RWPE1 (cell line): ENCODE results near the gene SH2D3C.
A peak's percentile ranks its signal among the peaks of the same experiment; 100 is the strongest.

ENCODE experiments used
- CTCF ChIA-PET: fragments of 350-600 bp; sonication (Branson Sonifier 250); formaldehyde crosslinking; extraction: SDS; loops from one replicate; lab custom pipeline; 2021; lab: Yijun Ruan, JAX
- POLR2A ChIA-PET: fragments of 400-600 bp; formaldehyde crosslinking; extraction: SDS; loops from one replicate; lab custom pipeline; 2020; ENCODE audit warnings: antibody characterized with exemption; ENCODE audit not compliant: low non-redundant PET; lab: Yijun Ruan, JAX
- DNase-seq: peaks from one replicate; pipeline ENCODE4 v3.0.0; 2012; ENCODE audit warnings: low spot score
- H3K27ac ChIP-seq: fragments of 450-650 bp; 2 replicates; pipeline ENCODE4 v1.5.1; 2017
- TF ChIP-seq, protein P1 (sequence below): fragments of 450-650 bp; conservative IDR thresholded peaks from 2 replicates; pipeline ENCODE4 v1.5.1; 2017; ENCODE audit warnings: low read depth, mild to moderate bottlenecking

Gene SH2D3C

GRCh38 chr9:127776195-127776923 lies 2.1 kb downstream of the SH2D3C start:
- H3K27ac ChIP-seq, result no peak overlapping the region
- TF ChIP-seq, protein P1, sequence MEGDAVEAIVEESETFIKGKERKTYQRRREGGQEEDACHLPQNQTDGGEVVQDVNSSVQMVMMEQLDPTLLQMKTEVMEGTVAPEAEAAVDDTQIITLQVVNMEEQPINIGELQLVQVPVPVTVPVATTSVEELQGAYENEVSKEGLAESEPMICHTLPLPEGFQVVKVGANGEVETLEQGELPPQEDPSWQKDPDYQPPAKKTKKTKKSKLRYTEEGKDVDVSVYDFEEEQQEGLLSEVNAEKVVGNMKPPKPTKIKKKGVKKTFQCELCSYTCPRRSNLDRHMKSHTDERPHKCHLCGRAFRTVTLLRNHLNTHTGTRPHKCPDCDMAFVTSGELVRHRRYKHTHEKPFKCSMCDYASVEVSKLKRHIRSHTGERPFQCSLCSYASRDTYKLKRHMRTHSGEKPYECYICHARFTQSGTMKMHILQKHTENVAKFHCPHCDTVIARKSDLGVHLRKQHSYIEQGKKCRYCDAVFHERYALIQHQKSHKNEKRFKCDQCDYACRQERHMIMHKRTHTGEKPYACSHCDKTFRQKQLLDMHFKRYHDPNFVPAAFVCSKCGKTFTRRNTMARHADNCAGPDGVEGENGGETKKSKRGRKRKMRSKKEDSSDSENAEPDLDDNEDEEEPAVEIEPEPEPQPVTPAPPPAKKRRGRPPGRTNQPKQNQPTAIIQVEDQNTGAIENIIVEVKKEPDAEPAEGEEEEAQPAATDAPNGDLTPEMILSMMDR, result no peak
- CTCF ChIA-PET, result interaction anchor here (0.7 to 1.3 kb wide), 2 partner anchors 42 to 200 kb away, joined by 3 to 5 read pairs; partner anchors contain the start of gene TOR2A

DNA sequence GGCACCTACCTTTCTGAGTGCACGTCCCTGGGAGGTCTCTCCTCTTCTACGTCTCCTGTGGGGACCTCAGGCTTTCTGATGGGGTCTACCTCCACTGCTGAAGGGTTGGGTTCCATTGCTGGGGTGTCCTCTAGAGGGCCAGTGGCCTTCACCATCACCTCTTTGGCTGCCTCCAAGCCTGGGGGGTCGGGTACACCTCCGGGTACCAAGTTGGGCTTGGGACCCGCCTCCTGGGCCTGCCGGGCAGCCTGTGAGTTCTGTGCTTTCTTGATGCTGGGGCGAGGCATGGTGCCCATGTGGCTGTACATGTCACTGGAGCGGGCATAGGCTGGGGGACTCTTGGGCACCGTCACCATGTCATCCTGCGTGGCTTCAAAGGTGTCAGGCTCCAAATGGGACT lies 4.5 kb downstream of the SH2D3C start:
- CTCF ChIA-PET, result interaction anchor here (0.7 to 0.9 kb wide), 2 partner anchors 9 to 11 kb away, joined by 3 to 4 read pairs; no protein-coding TSS in a partner anchor
- TF ChIP-seq, protein P1, result no peak
- no peak overlapping the region for H3K27ac ChIP-seq
- POLR2A ChIA-PET, result no interaction called here
- no peak for DNase-seq

More at GRCh38 chr9:127776195-127776923, 2.1 kb downstream of the SH2D3C start:
- no peak for DNase-seq
- POLR2A ChIA-PET, result interaction anchor here (0.6 kb wide), 1 partner anchor 413 kb away, joined by 7 read pairs; no protein-coding TSS in a partner anchor

DNA sequence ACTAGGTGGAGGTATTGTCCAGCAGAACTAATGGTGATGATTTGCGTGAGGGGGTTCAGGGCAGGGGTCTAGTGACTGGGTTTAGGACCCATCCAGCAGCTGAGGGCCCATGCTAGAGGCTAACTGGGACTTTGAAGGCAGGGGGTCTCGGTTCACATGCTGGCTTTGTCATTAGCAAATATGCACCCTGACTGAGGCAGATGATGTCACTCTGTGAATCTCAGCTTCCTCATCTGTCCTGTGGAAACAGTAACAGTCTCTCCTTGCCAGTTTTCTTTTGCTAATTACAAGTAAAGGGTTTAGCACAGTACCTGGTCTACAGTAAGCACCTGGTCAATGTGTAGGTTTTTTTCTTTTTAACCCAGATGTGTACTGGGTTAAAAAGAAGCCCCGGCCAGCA lies 5.2 kb downstream of the SH2D3C start:
- TF ChIP-seq, protein P1, result no peak
- POLR2A ChIA-PET, result interaction anchor here (1.0 kb wide), 1 partner anchor 13 kb away, joined by 3 read pairs; the partner anchor contains the start of gene CDK9
- no peak for DNase-seq
- CTCF ChIA-PET, result interaction anchor here (0.6 to 0.9 kb wide), 3 partner anchors 10 to 58 kb away, joined by 3 to 4 read pairs (median 4); no protein-coding TSS in a partner anchor
- no peak overlapping the region for H3K27ac ChIP-seq

GRCh38 chr9:127772603-127773002 lies 5.9 kb downstream of the SH2D3C start:
- TF ChIP-seq, protein P1, result no peak
- no peak overlapping the region for H3K27ac ChIP-seq
- ChIA-PET POLR2A (interaction anchor here (1.0 kb wide), 1 partner anchor 13 kb away, joined by 3 read pairs; the partner anchor contains the start of gene CDK9), CTCF (interaction anchor here (1.2 kb wide), 1 partner anchor 12 kb away, joined by 4 read pairs; no protein-coding TSS in a partner anchor)
- no peak for DNase-seq

- peak overlapping the region; percentile 61 for H3K27ac ChIP-seq
These were observed 6.8 kb downstream of the SH2D3C start for GRCh38 chr9:127771570-127772189.

More at GRCh38 chr9:127771570-127772189, 6.8 kb downstream of the SH2D3C start:
- TF ChIP-seq, protein P1, result no peak
- CTCF ChIA-PET, result interaction anchor here (0.6 to 1.2 kb wide), 4 partner anchors 9 to 37 kb away, joined by 3 to 4 read pairs (median 4); partner anchors contain the start of genes CDK9 and TOR2A
- no peak for DNase-seq
- POLR2A ChIA-PET, result interaction anchor here (0.8 to 1.6 kb wide), 3 partner anchors 9 to 37 kb away, joined by 3 to 6 read pairs (median 5); partner anchors contain the start of gene TOR2A
